Kidney (tissue), 14 donors: ENCODE results near the gene C5orf15. TPM values are rescaled to one million over a fixed set of nuclear protein-coding genes. Genes with fewer than 3 reads are reported as not detected.
"Not testable (repeated sequence)": the region's sequence is repeated elsewhere in the genome, so short reads cannot be mapped to it uniquely, and the experiment has no call there.

Experiments used
- DNase-seq, 5 donors: peaks; one replicate each; pipeline ENCODE4 v3.0.0-alpha.2; 2013 to 2020
- FAIRE-seq: peaks from 2 replicates; lab custom pipeline; 2012; peaks lifted over from hg19 to GRCh38; lab: Jason Lieb, UNC
- H3K27ac ChIP-seq, 2 donors: one replicate each; pipeline ENCODE4 v1.7.0; 2013; ENCODE audit warnings: low read depth in 2 of 2, low read length in 2 of 2, inconsistent platforms in 1 of 2
- H3K27me3 ChIP-seq: one replicate; pipeline ENCODE4 v1.7.1; 2013; ENCODE audit warnings: low read length, inconsistent platforms; ENCODE audit not compliant: control insufficient read depth, insufficient read depth
- H3K36me3 ChIP-seq, 3 donors: one replicate each; pipeline versions ENCODE4 v1.7.0 to v1.7.1; 2013; ENCODE audit warnings: low read length in 3 of 3, control low read depth in 1 of 3, inconsistent platforms in 1 of 3; ENCODE audit not compliant: insufficient read depth in 3 of 3, control insufficient read depth in 2 of 3
- H3K4me1 ChIP-seq, 3 donors: one replicate each; pipeline versions ENCODE4 v1.7.0 to v1.7.1; 2013; ENCODE audit warnings: low read length in 3 of 3, inconsistent platforms in 1 of 3, low read depth in 1 of 3; ENCODE audit not compliant: control insufficient read depth in 2 of 3, insufficient read depth in 2 of 3
- H3K4me3 ChIP-seq, 3 donors: one replicate each; pipeline versions ENCODE4 v1.7.0 to v1.8.1; 2013; ENCODE audit warnings: low read length in 3 of 3, control low read depth in 1 of 3, inconsistent platforms in 1 of 3
- H3K9ac ChIP-seq, 3 donors: one replicate each; pipeline versions ENCODE4 v1.7.0 to v1.7.1; 2013; ENCODE audit warnings: low read length in 3 of 3, control low read depth in 1 of 3, inconsistent platforms in 1 of 3
- H3K9me3 ChIP-seq, 3 donors: one replicate each; pipeline versions ENCODE4 v1.7.0 to v1.7.1; 2013; ENCODE audit warnings: low read length in 3 of 3, control low read depth in 1 of 3, inconsistent platforms in 1 of 3; ENCODE audit not compliant: control insufficient read depth in 2 of 3, insufficient read depth in 1 of 3
- CTCF ChIP-seq: IDR thresholded peaks from 3 replicates; pipeline ENCODE4 v1.5.1; 2012; ENCODE audit warnings: mild to moderate bottlenecking, moderate library complexity, borderline replicate concordance; ENCODE audit not compliant: insufficient read depth; ENCODE audit errors: extremely low read depth
- intact Hi-C: fragments of 100-400 bp; cut with DNase I; formaldehyde crosslinking; loops from one replicate; pipeline ENCODE4 v1.11.1; 2022
- polyA plus RNA-seq: library from polyadenylated mRNA; stranded (reverse); fragments of 350-450 nt; fragmentation: Illumina TruSeq; extraction: RNeasy Lipid Tissue Mini Kit (QIAGEN cat#74804); gene quantifications from one replicate; pipeline ENCODE4 v1.2.3, GENCODE V29; 2014; ENCODE audit warnings: low read depth, low replicate concordance; ENCODE audit not compliant: insufficient read depth
- total RNA-seq: library from RNA; stranded (reverse); fragmentation: NEBNext Ultra II Directional; extraction: Animal tissue kit (Norgen Biotek cat#: 25700); gene quantifications from one replicate; pipeline ENCODE4 v1.2.1, GENCODE V29; 2021
- donor health status: control.
- donor health status: control.
- donor health status: control.
- donor health status: control.
- donor health status: control.
- donor health status: DM: yes; HTN: yes; CAD: no.
- donor health status: Normal renal cell carcinoma (clear cell type).

The C5orf15 gene
- total and polyA plus RNA-seq, 2 donors from 2014 or later, result 43.9 to 54.4 TPM

GRCh38 chr5:133957591-133957990 is 10.8 kb downstream of the C5orf15 start:
- Histone ChIP-seq H3K36me3 (peaks cover 4 to 9% (median 8%) of the 10 kb centered on the region in 3 donors), H3K4me1 (peaks cover 0 to 22% (median 12%) of the 10 kb centered on the region in 3 donors), H3K27me3 (no peaks in the 10 kb centered on the region), H3K4me3 (no peak overlapping the region), H3K9me3 (no peaks in the 10 kb centered on the region), H3K27ac (peak overlapping the region in 1 of 2 donors; percentile 44), H3K9ac (no peak overlapping the region)
- intact Hi-C loops, result no loop called here
- no peak for TF ChIP-seq CTCF
- DNase-seq, result no peak
- no peak for FAIRE-seq

GRCh38 chr5:133957080-133957479 is 11.3 kb downstream of the C5orf15 start:
- H3K36me3 ChIP-seq, result peaks cover 4 to 9% (median 8%) of the 10 kb centered on the region in 3 donors
- H3K27ac ChIP-seq, result peak overlapping the region in 1 of 2 donors; percentile 44
- FAIRE-seq, result no peak
- no peaks in the 10 kb centered on the region for H3K9me3 ChIP-seq
- no peak overlapping the region for H3K4me3 ChIP-seq
- intact Hi-C loops, result no loop called here
- TF ChIP-seq CTCF, result no peak
- no peaks in the 10 kb centered on the region for H3K27me3 ChIP-seq
- DNase-seq, result no peak
- H3K4me1 ChIP-seq, result peaks cover 0 to 19% (median 14%) of the 10 kb centered on the region in 3 donors
- H3K9ac ChIP-seq, result no peak overlapping the region

GRCh38 chr5:133956196-133956595 is 12.2 kb downstream of the C5orf15 start:
- intact Hi-C loops, H3K9me3 ChIP-seq, FAIRE-seq, H3K4me3 ChIP-seq, DNase-seq, H3K27me3 ChIP-seq, H3K36me3 ChIP-seq, H3K9ac ChIP-seq, H3K27ac ChIP-seq: not testable (repeated sequence)
- peaks cover 0 to 23% (median 19%) of the 10 kb centered on the region in 3 donors for H3K4me1 ChIP-seq

- intact Hi-C loops, result no loop called here
- Histone ChIP-seq H3K27ac (peak overlapping the region; percentile 66 to 83), H3K9me3 (no peaks in the 10 kb centered on the region), H3K4me1 (peaks cover 0 to 25% (median 19%) of the 10 kb centered on the region in 3 donors), H3K4me3 (peak overlapping the region in 1 of 3 donors; percentile 35), H3K36me3 (peaks cover 4 to 9% (median 8%) of the 10 kb centered on the region in 3 donors), H3K9ac (no peak overlapping the region), H3K27me3 (no peaks in the 10 kb centered on the region)
- FAIRE-seq, result no peak
- DNase-seq, result no peak
- TF ChIP-seq CTCF, result no peak
These were observed 14.8 kb downstream of the C5orf15 start for GRCh38 chr5:133953568-133954145.
